Measurements from ENCODE around the gene CACFD1.

The CACFD1 gene

DNA sequence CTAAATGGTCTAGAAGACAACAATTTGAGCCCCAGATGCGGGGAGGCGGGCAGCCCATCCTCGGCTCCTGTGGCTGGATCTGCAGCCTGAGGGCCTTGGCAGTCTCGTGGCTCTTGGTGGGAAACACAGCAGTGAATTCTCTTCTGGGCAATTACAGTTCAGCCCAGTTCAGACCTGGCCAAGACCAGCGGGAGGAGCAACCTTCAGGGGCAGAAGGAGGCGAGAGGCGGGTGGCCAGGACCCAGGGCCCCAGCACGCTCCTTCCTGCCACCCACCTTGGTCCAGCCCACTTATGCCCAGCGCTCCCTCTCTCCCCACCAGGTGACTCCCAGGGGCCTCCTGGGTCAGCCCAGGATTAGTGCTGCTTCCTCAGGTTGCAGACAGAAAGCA, 57.2 kb downstream of the CACFD1 start:
- DNase-seq (ENCODE audit: low read depth in 2 of 2) = no peak

DNA sequence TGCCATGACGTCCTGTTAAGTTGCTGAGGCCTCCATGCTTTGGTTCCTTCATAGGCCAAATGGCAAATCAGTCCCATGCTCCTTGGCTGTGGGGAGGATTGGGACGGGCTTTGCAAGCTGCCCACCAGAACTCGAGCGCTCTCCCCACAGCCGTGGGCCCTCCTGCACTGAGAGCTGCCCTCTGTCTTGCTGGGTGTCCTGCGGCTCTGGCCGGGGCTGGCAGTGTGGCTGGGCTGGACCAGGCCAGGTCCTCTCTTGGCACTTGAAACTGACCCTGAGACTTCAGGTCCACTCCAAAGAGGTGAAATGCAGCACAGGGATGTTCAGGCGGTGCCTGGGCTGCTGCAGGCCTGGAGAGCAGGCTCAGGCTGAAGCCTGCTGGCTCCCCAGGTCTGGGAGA, 57.9 kb downstream of the CACFD1 start:
- no peak for DNase-seq (ENCODE audit: low read depth in 2 of 2)

DNA sequence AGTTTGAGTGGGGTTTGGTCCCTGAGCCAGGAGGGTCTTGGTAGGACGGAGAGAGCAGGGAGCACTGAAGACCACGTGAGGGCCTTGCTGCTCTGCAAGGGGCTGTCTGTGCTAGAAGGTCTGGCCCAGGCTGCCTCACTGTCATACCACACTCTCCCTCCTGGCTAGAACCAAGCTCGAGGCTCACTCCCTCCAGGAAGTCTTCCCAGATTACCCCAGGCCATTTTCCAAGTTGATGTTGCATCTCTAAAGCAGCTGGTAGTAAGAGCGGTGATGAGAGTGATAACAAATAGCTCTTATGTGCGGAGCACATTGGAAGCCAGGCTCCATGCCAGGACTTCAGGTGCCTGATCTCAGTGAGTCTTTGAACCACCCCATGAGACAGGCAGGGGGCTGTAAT, 58.4 kb downstream of the CACFD1 start:
- DNase-seq (ENCODE audit: low read depth in 2 of 2) = no peak

DNA sequence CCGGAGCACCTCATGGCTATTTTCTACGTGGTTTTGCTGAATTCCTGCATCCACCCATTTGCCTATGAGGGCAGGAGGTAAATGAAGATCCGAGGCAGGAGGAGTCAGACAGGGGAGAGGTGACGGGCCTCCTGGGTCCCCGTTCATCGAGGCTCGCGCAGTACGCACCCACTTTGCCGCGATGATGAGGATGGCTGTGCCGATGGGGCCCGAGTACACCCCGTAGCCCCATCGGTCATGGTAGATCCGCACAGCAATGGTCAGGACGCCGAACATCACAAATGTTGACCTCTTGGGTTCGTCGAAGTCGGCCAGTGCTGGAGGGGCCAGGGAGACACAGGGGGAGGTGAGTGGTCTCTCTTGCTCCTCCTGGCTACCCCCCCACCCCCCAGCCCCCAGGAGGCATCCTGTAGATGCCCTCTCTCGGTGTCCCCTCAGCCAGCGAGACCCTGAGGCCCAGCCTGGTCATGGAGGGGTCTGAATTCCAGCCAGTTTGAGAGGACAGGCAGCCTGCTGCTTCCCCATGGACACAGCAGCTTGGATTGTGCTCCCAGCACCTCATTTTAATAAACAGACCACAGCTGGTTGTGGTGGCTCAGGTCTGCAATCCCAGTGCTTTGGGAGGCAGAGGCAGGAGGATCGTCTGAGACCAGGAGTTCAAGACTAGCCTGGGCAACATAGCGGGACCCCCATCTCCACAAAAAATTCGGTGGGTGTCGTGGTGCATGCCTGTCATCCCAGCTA, 59.1 kb downstream of the CACFD1 start:
- no peak for DNase-seq (ENCODE audit: low read depth in 2 of 2)

DNA sequence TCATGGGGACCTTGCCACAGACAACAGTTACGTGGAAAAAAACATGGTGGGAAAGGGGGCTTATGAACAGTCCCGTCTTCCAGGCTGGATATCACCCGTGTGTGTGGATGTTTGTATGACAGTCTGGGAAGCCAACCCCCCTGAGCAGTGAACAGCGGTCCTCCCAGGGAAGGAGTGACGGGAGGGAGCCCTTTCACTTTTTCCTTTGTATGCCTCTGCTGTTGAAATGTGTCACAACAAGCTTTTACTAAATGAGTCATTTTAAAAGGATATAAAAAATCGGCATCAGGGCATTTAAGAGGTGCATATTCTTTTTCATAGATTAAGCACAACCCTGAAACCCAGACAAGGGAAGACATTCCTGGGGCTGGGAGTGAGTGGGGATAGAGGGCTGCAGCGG, 59.9 kb downstream of the CACFD1 start:
- no peak for DNase-seq (ENCODE audit: low read depth in 2 of 2)

DNA sequence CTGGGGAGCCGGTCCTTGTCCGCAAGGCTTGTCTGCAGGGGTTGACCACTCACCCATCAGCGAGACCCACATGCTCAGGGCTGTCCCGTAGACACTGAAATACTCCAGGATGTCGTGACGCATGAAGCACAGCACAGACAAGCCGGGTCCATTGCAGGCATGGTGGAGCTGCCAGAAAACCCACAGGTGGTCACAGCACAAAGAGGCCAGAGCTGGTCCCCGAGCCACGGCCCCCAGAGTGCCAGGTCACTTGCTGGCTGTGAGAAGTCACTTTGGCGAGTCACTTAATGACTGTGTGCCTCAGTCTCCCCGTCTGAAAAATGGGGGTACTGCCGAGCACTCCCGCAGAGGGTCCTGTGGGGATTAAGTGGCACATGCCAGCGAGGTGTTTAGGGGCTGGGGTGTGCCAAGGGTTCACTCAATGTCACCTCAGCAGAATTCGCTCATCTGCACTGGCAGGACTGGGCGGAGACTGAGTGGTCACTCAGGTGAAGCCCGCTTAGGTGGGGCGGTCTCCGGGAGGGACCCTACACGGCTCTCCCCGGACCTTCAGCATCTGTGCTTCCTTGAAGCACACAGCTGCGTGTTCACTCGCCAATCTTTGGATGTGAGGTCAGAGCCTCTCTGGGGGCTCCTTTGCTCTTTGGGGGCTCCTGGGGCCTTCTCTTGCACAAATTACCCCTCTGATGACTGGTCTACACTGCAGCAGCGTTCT, 60.5 kb downstream of the CACFD1 start:
- no peak for DNase-seq (ENCODE audit: low read depth in 2 of 2)

Measured in stimulated activated CD8-positive, alpha-beta memory T cell treated with anti-CD3 and anti-CD28 coated beads, Interleukin-2, amount 100 ng/mL, for 1 hour (primary cell).